Measurements from ENCODE around the gene NME7. TPM values are rescaled to one million over a fixed set of nuclear protein-coding genes. Genes with fewer than 3 reads are reported as not detected.

The NME7 gene
- total RNA-seq, 1 donor from 2014 or later: 25.7 TPM

DNA sequence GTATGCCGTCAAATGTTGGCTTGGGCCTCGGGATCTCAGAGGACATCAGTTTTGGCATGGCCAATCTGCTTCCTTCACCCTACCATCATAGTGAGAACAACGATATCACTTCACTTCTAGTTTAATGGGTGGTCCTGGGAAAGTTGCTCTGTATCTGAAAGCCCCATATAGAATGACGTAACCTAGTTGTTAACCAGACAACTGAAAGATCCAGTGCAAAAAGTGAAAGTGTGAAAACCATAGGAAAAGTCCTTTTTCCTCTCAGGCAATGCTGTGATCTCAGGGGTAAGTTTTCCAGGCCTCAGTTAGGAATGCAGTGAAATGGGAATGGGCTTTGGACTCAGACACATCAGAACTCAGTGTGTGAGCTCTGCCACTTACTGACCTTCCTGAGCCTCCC, 279.7 kb downstream of the NME7 start:
- Mint-ChIP-seq H3K4me1 (peaks cover 10% of the 10 kb centered on the region), H3K4me3 (no peak overlapping the region), H3K9me3 (no peaks in the 10 kb centered on the region), H3K27me3 (ENCODE audit: low read depth) (peaks cover 3% of the 10 kb centered on the region), H3K36me3 (ENCODE audit: low read depth) (no peaks in the 10 kb centered on the region), H3K27ac (ENCODE audit: unreplicated experiment) (no peak overlapping the region)
- DNase-seq (ENCODE audit: low read depth, low spot score): no peak
- TF ChIP-seq, protein P1, sequence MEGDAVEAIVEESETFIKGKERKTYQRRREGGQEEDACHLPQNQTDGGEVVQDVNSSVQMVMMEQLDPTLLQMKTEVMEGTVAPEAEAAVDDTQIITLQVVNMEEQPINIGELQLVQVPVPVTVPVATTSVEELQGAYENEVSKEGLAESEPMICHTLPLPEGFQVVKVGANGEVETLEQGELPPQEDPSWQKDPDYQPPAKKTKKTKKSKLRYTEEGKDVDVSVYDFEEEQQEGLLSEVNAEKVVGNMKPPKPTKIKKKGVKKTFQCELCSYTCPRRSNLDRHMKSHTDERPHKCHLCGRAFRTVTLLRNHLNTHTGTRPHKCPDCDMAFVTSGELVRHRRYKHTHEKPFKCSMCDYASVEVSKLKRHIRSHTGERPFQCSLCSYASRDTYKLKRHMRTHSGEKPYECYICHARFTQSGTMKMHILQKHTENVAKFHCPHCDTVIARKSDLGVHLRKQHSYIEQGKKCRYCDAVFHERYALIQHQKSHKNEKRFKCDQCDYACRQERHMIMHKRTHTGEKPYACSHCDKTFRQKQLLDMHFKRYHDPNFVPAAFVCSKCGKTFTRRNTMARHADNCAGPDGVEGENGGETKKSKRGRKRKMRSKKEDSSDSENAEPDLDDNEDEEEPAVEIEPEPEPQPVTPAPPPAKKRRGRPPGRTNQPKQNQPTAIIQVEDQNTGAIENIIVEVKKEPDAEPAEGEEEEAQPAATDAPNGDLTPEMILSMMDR (conservative IDR thresholded peaks at IDR 0.05): no peak

DNA sequence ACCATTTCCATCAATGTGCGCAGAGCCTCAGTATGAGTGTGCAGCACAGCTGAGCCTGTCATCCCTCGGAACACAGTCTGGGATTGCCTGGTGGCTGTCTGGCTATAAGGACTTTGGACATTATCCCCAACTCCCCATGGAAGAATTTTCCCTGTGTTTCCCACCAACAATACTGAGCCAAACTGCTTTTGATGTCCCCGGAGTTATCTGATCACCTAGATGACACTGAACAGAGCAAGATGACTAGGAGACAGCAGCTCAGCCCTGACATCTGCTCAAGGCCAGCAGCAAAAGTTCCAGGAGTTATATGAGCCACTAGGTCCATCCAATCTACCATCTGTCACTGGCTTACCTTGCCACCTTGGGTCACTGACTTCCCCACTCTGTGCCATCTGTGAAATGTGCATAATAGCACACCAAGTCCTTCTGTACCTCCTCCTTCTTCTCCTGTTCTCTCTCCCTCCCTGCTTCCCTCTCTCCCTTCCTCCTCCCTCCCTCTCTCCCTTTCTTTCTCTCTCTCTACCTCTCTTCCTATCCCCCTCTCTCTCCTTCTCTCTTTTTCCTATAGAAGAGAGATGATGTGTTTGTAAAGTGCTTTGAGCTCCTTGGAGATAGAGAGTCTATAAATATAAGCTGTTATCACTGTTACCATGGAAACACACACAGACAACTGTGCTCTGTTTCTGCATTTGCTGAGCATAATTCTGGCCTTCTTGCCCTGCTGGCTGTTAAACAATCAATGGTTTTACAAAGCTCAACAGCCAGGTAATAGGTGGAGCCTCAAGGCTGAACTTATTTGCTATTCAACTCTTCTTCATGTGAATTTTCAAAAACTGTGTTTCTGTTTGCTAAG, 280.8 kb downstream of the NME7 start:
- H3K9me3 Mint-ChIP-seq: no peaks in the 10 kb centered on the region
- H3K4me1 Mint-ChIP-seq: peaks cover 10% of the 10 kb centered on the region

DNA sequence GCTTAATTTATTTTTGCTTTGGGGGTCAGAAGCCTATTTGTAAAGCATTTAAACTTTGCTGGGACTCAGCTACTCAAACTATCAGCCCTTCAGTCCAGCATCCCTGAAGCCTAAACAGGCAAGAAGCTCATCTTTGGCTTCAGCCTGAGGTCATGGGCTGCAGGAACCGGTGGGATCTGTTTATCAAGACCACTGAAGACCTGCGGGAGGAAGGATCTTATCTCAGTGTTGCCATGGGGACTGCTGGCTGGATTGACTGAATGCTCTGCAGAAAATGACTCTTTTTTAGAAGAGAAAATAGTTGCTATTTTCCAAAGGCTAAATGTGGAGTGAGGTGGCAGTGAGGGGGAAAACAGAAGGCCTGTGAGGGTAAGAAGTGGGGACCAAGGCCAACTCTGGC, 281.7 kb downstream of the NME7 start:
- TF ChIP-seq, protein P1 (conservative IDR thresholded peaks at IDR 0.05): no peak
- Mint-ChIP-seq H3K36me3 (ENCODE audit: low read depth) (no peaks in the 10 kb centered on the region), H3K4me1 (peaks cover 10% of the 10 kb centered on the region), H3K4me3 (no peak overlapping the region), H3K9me3 (no peaks in the 10 kb centered on the region), H3K27ac (ENCODE audit: unreplicated experiment) (no peak overlapping the region), H3K27me3 (ENCODE audit: low read depth) (no peaks in the 10 kb centered on the region)
- DNase-seq (ENCODE audit: low read depth, low spot score): no peak

More for the DNA sequence above, 280.8 kb downstream of the NME7 start:
- Mint-ChIP-seq H3K36me3 (ENCODE audit: low read depth) (no peaks in the 10 kb centered on the region), H3K4me3 (no peak overlapping the region), H3K27ac (ENCODE audit: unreplicated experiment) (no peak overlapping the region), H3K27me3 (ENCODE audit: low read depth) (peaks cover 3% of the 10 kb centered on the region)
- no peak for DNase-seq (ENCODE audit: low read depth, low spot score)
- TF ChIP-seq, protein P1 (conservative IDR thresholded peaks at IDR 0.05): no peak

Other genes starting within 250 kb of the NME7 start
- 14.2 and 14.7 TPM in 2 replicates for gene BLZF1, start 398 bp upstream of the NME7 start, total RNA-seq
- gene CCDC181, start 59.7 kb upstream of the NME7 start, total RNA-seq: 7.5 TPM in 2 replicates
- 12.2 and 12.6 TPM in 2 replicates for gene SLC19A2, start 118.1 kb upstream of the NME7 start, total RNA-seq
- gene F5, start 218.7 kb upstream of the NME7 start, total RNA-seq: not detected in 2 replicates

Measured in neural crest cell (in vitro differentiated cells).